ENCODE results near the gene ERGIC1. TPM values are rescaled to one million over a fixed set of nuclear protein-coding genes. Genes with fewer than 3 reads are reported as not detected.
A peak's percentile ranks its signal among the peaks of the same experiment; 100 is the strongest.
"Not testable (repeated sequence)": the region's sequence is repeated elsewhere in the genome, so short reads cannot be mapped to it uniquely, and the experiment has no call there.

Gene ERGIC1
- total RNA-seq, 2 donors from 2014 or later = 77.3 to 90.8 TPM

DNA sequence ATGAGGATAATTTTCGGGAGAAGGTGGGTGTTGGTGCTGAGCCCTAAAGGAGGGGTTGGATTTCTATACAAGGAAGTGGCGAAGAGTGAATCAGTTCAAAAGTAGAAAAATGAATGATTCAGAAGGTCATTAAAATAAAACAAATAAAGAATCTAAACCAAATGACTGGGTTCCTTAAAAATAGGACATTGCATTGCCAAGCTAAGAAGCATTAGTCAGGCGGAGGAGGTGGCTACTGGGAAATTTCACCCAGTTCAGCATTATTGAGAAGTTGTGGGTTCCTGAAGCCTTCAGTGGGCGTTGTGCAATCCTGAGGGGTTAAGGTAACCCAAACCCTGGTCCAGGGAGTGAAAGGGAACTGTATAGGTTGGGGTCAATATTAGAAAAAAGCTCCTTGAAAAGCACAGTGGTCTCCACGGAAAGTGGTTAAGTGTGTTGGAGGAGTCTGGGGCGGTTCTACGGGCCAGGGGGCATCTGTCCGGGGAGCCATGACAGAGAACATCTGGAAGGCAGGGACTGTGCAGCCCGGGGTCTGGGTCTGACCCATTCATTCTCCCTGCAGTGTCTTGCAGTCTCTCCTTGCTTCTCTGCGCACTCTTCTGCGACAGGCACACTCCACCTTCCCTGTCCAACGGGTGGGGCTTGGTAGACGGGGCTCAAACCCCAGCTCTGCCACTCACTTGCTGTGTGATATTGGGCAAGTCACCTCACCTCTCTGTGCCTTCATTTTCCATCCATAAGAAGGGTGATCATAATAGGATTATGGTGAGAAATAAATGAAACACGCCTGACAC lies 35.4 kb upstream of the ERGIC1 start:
- ATAC-seq (peak in 1 of 2 donors; percentile 9), DNase-seq (peak; percentile 48)
- intact Hi-C loops (cut with DNase I) = no loop called here

DNA sequence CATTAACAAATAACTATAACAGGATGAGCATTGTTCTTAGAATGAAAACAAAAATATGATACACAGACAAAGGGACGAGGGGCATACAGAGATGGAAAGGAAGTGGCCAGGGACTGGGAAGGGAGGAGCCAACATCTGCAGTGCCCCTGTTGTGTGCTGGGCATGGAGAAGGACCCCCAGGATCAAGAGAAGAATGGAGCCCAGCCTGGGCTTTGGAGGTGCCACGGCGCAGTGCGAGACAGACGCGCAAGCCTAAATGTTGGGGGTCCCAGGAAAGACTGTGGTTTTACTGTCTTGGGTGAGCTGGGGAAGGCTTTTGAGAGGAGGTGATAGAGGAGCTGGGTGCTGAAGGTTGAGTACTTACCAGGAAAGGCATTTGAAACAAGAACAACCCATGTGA lies 34.6 kb upstream of the ERGIC1 start:
- ATAC-seq (no peak), DNase-seq (no peak)
- intact Hi-C loops (cut with DNase I) = no loop called here

DNA sequence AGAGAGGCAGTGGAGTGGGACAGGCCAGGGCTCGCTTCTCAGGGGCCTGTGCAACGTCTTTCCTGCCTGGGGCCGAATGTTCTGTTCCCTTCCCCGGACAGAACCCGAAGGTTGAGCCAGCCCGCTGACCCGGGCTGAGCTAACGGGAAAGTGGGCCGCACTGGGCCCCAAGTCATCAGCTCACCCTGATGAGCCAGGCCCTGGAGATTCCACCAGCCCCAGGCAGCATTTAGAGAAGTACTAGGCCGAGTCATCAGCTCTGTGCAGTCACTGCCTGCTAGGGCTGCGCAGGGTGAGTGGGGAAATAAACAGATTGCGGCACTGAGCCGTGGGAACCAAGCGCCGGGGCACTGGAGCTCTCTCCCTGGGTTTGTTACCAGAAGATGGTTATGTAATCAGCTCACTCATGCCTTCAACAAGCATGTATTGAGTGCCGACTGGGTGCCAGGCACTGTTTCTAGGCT lies 33.9 kb upstream of the ERGIC1 start:
- intact Hi-C loops (cut with DNase I) = no loop called here
- ATAC-seq (peak; percentile 34 to 39), DNase-seq (peak; percentile 61)

DNA sequence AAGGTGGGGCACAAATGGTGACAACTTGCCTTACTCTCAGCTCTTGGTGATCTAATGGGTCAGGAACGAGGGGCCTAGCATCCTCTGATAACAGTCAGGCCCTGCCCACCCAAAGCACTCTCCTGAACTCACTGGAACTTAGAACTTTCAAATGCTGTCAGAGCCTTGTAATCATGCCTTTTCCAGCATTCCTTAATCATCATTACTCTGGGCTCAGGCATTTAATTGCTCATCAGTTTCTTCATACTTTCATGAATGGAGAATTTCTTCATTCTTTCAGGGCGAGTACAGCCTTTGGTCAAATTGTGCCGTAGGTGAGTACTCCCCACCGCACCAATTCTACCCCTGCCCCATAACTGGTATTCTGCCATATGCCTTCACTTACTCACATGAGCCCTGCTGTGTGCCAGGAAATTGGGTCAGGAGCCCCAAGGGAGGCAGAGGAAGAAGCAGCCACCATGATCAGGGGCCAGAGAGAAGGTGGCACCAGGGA lies 32.8 kb upstream of the ERGIC1 start:
- DNase-seq = peak; percentile 44
- ATAC-seq = peak; percentile 44 to 77
- intact Hi-C loops (cut with DNase I) = no loop called here

DNA sequence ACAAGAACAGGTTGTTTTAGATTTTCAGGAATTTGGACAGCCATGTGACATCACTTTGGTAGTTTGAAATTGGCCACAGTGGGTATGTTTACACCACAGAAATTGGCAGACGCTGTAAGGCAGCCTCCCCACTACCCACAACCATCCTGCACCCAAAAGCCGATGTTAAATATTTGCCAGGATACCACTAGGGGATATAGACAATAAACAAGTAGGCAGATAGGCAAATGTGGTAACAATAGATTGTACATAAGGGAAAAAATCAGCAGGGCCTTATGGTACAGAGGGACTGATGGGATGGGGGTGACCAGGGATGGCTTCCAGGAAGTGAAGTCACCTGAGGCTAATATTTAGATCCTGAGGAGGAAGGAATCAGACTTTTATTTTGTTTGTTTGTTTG lies 31.9 kb upstream of the ERGIC1 start:
- no peak for ATAC-seq
- no peak for DNase-seq
- intact Hi-C loops (cut with DNase I) = no loop called here

DNA sequence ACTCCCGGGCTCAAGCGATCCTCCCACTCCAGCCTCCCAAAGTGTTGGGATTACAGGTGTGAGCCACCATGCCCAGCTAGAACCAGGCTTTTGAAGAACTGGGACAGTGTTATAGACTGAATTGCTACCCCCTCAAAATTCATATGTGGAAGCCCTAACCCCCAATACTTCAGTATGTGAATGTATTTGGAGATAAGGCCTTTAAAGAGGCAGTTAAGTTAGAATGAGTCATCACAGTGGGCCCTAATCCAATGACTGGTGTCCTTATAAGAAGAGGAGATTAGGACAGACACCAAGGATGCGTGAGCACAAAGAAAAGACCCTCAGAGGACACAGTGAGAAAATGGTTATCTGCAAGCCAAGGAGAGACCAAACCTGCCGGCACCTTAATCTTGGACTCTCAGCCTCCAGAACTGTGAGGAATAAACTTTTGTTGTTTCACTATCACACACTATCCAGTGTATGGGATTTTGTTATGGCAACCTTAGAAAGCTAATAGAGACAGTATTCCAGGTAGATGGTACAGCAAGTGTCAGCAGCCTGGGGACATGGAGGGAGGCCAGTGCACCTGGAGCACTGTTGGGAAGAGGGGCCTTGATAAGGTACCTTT lies 31.4 kb upstream of the ERGIC1 start:
- ATAC-seq = no peak
- intact Hi-C loops (cut with DNase I) = no loop called here
- no peak for DNase-seq

DNA sequence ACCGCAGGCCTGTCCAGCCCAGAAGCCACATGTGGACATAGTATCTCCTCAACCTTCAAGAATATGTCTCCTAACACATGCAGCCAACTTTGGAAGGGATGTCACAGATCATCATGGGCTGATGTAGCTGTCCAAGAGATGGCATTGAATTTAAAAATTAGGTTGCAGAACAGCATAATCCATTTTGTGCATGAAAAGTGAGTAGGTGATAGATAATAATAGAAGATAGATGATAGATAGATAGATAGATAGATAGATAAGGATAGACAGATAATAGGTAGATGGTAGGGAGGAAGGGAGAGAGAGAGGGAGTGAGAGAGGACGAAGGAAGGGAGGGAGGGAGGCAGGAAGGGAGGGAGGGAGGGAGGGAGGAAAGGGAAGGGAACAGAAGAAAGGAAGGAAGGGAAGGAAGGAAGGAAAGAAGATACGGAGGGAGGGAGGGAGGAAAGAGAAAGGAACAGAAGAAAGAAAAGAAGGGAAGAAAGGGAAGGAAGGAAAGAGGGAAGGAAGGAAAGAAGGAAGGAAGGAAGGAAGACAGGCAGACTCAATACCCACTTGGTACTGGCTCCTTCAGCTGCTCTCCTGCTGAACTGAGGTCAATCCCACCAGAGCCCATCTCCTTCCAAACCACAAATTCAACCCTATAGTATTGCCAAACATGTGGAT lies 28.9 kb upstream of the ERGIC1 start:
- DNase-seq = no peak
- intact Hi-C loops (cut with DNase I) = no loop called here
- ATAC-seq = no peak

DNA sequence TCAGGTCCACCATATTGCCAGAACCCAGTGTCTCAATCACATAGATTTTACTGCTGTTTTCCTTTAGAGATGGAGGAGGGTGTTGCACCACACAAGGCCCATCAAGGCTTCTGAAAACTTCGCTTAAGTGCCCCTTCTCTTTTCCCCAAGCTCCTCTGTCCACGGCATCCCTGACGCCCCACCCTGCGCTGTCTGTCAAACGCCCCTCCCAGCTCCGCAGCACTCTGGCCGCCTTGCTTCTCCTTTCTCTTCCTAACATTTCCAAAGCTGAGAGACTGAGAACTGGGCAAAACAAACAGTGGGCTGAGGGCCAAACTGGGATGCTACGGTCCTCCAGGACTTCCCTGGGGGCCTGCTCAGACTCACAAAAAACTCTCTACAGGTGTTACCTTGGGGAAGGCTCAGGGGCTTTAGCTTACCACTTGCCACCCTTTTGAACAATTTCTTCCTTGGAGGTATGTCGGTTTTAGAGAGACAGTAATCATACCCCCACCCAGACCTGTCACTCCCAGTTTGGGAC lies 28.3 kb upstream of the ERGIC1 start:
- intact Hi-C loops (cut with DNase I) = no loop called here
- ATAC-seq (no peak), DNase-seq (no peak)

DNA sequence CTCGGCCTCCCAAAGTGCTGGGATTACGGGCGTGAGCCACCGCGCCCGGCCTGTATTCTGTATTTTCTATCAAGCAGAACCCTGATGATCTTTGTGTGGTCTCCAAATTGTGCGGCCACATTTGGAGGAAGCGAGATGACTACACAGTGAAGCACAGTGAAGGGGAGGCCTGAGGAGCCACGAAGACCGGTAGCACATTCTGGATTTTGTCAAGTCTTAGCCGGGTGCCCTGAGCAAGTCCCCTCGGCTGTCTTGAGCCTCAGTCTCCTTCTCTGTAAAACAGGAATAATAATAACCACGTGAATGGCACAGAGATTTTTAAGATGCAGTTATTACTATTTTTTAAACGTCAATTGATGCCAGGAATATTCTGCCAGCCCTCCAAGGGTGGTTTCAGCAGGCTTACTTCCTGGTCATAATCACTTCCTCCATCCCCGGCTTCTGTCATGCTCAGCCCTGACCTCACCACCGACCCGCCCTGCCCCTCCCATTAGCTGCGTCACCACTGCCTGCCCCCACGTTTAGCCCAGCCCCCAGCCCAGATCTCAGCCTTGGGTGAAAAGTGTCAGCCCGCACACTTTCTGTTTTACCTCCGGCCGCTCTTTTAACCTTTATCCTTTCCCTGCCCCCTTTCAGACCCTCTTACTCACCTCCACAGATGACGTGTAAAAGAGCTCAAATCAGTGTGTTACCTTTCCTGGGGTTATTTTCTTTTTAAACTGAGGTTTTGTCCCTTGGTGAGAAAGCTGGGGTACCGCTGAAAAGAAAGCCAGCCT lies 27.0 kb upstream of the ERGIC1 start:
- intact Hi-C loops (cut with DNase I) = no loop called here
- peak; percentile 98 to 99 for ATAC-seq
- peak; percentile 90 for DNase-seq

DNA sequence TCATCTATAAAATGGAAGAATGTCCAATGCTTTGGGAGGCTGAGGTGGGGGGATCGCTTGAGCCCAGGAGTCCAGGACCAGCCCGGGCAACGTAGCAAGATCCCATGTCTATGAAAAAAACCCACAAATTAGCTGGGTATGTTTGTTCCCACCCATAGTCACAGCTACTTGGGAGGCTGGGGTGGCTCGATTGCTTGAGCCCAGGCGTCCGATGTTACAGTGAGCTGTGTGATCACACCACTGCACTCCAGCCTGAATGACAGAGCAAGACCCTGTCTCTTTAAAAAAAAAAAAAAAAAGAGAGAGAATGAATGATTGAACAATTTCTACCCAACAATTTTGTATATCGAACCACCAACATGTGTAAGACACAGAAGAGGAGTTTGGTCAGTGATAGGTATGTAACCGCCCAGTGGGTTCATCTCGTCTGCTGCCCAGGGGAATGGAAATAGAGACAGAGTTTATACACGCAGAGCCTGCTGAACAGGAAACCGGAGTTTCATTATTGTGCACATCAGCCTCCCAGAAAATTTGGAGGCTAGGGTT lies 26.2 kb upstream of the ERGIC1 start:
- DNase-seq (no peak), ATAC-seq (no peak)
- intact Hi-C loops (cut with DNase I) = no loop called here

DNA sequence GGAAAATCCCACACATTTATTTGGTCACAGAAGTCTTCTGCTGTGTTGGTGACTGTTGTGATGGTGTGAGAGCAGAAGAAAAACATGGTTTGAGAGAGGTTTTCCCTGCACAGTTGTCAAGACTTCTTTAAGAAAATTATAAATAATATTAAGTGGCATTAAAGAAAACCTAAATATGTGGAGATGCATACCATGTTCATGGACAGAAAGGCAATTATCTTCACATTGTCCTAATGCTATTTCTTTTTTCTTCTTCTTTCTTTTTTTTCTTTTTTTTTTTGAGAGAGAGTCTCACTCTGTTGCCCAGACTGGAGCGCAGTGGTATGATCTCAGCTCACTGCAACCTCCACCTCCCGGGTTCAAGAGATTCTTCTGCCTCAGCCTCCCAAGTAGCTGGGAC lies 24.3 kb upstream of the ERGIC1 start:
- intact Hi-C loops (cut with DNase I) = no loop called here
- DNase-seq (no peak), ATAC-seq (no peak)

DNA sequence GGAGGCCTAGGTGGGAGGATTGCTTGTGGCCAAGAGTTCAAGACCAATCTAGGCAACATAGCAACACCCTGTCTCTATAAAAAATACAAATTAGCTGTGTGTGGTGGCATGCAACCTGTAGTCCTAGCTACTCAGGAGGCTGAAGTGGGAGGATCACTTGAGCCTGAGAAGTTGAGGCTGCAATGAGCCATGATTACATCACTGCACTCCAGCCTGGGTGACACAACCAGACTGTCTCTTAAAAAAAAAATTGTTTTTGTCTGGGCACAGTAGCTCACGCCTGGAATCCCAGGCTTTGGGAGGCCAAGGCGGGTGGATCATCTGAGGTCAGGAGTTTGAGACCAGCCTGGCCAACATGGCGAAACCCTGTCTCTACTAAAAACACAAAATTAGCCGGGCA lies 23.1 kb upstream of the ERGIC1 start:
- DNase-seq; ATAC-seq; intact Hi-C loops (cut with DNase I): not testable (repeated sequence)

DNA sequence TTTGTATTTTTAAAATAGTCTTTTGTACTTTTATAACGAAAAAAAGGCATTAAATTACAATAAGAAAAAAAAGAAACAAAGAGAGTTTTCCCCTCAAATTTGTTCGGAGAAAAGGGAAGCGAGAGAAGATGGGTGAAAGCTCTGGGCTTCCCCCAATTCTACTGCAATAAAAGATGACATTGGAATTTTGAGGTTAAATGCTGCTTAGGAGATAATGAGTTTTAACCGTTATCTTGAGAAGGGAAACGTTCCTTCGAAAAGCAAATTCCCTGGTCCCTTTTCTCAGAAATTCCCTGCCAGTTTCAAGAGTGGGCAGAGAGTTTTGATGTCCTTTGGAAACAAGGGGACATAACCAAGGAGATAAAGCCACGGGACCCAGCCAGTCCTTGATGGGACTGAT lies 18.4 kb upstream of the ERGIC1 start:
- intact Hi-C loops (cut with DNase I) = no loop called here
- DNase-seq (no peak), ATAC-seq (no peak)

DNA sequence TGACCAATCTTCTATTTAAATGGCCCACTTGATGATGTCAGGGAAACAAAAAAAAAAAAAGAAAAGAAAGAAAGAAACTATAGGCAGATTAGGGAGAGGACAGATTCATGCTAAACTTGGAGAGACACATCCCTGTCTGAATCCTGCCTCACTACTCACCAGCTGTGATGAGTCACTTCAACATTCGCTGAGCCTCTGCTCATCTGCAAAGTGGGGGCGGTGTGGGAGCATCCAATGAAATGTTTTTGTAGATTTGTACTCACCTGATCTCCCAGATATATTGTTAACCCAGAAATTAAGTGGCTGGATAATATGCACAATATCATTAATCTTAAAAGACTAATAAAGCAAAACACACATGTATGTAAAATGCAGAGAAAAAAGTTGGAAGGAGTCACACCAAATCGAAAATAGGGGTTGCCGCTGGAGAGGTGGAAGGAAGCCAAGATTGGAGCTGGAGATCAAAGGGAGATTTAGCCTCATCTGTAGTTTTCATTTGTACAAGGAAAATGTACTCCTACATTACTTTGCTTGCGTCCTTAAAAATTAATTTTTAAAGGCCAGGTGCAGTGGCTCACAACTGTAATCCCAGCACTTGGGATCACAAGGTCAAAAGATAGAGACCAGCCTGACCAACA lies 17.0 kb upstream of the ERGIC1 start:
- DNase-seq = no peak
- peak in 1 of 2 donors; percentile 84 for ATAC-seq
- intact Hi-C loops (cut with DNase I) = no loop called here

DNA sequence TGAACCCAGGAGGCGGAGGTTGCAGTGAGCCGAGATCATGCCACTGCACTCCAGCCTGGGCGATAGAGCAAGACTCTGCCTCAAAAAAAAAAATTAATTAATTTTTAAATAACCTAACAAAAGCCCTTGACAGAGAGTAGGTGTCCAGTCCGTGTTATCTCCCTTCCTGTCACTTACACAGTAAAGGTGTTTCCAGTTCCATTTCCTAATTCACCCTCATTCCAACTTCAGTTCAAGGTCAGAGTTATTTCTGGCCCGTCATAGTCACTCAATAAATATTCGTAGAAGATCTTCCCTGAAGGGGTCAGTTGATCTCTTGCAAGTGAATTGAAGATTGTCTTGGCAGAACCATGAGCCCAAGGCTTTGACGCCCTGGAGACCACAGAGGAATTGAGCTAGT lies 16.4 kb upstream of the ERGIC1 start:
- no peak for ATAC-seq

DNA sequence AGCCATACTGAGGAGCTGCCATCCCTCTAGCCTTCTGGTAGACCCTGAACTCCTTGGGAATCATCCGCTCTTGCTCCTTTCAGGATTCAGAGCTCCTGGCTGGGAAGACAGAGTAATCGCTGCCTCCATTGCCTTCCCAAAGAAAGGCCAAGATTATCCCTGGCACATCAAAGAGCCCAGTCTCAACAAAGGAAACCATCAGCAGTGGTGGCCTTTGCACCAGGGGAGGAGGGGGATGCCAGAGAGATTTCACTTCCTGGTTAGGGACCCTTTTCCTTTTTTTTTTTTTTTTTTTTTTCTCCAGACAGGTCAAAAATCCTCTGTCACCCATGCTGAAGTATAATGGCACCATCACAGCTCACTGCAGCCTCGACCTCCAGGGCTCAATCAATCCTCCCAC lies 16.0 kb upstream of the ERGIC1 start:
- intact Hi-C loops (cut with DNase I) = no loop called here
- DNase-seq (no peak), ATAC-seq (no peak)

More for the DNA sequence above, 16.4 kb upstream of the ERGIC1 start:
- intact Hi-C loops (cut with DNase I) = no loop called here
- DNase-seq = no peak

DNA sequence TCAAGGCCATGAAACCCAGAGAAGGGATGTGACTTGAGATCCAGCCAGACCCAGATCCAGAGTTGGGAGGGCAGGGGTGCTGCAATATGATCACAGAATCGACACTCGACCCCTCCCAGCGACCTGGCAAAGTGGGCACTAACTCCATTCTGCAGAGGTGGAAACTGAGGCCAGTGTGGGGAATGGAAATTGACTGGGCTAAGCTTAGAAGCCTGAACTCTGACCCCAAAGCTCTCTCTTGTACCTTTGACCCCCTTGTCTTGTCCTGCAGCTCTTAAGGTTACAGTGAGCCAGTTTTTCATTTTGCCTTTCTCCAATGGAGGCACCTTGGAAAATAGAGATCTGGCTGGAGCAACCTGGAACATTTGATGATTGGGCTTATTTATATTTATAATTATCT lies 14.5 kb upstream of the ERGIC1 start:
- no peak for ATAC-seq
- DNase-seq = no peak
- intact Hi-C loops (cut with DNase I) = no loop called here

DNA sequence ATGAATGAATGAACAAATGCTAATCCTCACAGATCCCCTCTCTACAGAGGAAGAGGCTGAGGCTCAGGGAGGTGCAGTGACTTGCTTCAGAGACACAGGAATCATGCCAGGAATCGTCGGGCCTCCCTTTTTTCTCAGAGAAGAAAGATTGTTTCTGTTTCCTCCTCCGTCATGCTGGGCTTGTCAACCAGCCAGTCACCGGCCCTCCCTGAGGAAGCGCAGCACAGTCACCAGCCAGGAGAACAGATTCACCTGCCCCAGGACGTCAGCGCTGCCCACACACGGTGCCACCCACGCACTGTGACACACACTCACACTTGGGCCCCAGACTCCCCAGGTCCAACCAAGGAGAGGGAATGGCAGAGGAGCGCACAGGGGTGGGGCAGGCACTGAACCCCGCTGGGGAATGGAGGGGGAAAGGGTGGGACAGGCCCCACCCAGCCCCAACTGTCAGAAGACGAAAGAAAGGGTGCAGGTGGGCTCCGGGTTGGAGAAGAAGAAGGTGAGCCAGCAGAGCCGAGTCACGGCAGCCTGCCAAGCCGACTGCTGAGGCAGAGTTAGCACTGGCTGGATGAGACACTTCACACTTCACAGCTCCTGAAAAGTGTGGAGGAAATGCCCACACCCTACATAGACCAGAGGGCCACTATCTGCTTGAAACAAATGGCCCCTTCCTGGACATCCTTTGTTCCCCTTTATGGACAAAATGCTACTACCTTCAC lies 13.8 kb upstream of the ERGIC1 start:
- DNase-seq (peak; percentile 70), ATAC-seq (peak; percentile 57 to 80)
- intact Hi-C loops (cut with DNase I) = loop anchor here in 1 of 2 donors (10.0 kb wide), 1 partner anchor 105 kb away; no protein-coding TSS in a partner anchor

All from left cardiac atrium (tissue), 4 donors.